Measurements from ENCODE around the gene CPED1. TPM values are rescaled to one million over a fixed set of nuclear protein-coding genes. Genes with fewer than 3 reads are reported as not detected.

Gene CPED1
- total RNA-seq, 2 experiments from 2014 or later: 0.17 TPM; not detected in 1

DNA sequence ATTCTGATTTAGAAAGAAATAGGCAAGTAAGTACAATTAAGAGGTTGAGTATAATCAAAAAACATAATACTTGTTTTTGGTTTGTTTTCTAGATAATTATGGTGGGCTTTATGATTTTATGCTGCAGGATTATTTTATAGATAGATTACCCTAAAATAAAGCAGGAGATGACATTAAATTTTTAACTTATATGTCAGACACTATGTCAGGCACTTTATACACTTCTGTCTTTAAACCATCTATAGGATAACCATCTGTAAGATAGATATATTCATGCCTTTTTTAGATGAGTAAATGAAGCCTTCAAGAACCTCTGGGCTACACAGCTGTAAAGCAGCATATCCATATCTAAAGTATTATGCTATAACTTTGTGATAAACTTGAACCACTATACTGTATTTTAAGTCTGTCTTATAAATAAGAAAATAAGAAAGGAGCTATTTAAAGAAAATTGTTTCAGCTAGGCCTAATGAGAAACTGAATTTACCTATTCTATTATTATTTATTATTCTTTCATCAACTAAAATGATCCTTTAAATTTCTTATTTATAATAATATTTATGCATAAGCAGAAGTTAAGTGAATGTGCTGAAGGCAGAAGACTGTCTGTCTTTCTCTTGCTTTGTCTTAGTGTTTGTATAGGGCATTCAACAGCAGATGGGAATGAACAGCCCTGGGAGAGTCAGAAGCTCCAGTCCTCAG is 94.0 kb downstream of the CPED1 start:
- ChIA-PET POLR2A (interaction anchor here (0.6 kb wide), 1 partner anchor 636 kb away, joined by 3 read pairs; no protein-coding TSS in a partner anchor), CTCF (interaction anchor here (1.8 to 2.0 kb wide), 2 partner anchors 95 to 291 kb away, joined by 4 to 5 read pairs; partner anchors contain the start of gene CPED1)
- H3K27ac Mint-ChIP-seq: no peak overlapping the region
- no peaks in the 10 kb centered on the region for H3K36me3 Mint-ChIP-seq (ENCODE audit: low read depth)
- no peaks in the 10 kb centered on the region for H3K9me3 Mint-ChIP-seq
- DNase-seq: no peak
- H3K4me3 Mint-ChIP-seq: no peak overlapping the region
- H3K4me1 Mint-ChIP-seq: no peaks in the 10 kb centered on the region
- H3K27me3 Mint-ChIP-seq: peaks cover 2% of the 10 kb centered on the region

DNA sequence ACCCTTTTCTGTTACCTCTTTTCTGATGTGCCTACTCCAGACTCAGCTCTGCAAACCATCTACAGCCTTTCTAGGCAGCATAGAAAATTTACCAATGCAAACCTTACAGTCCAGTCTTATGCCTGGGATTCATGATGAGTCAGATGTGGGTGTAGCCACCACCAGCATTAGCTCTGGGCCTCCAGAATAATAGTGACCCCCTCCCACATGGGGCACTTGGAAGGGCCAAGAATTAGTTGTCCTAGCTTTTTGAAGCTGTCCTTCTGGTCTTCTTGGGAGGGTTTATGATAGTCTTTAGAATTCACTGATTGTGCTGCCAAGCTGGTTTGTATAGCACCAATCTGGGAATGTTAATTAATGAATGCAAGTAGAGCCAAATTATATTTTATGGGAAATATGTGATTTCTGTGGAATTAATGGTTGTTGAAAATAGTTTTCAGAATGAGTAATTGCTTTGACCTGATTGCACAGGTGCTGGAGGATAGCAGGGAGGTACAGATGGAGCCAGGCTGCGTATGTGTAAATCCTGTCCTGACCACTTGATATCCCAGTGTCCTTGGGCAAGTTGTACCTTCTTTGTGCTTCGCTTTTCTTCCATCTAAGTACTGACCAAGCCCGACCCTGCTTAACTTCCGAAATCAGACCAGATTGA is 94.8 kb downstream of the CPED1 start:
- DNase-seq: no peak
- ChIA-PET CTCF (interaction anchor here (0.6 to 1.4 kb wide), 3 partner anchors 94 to 380 kb away, joined by 3 read pairs; no protein-coding TSS in a partner anchor), POLR2A (no interaction called here)
- peaks cover 2% of the 10 kb centered on the region for H3K27me3 Mint-ChIP-seq
- H3K27ac Mint-ChIP-seq: no peak overlapping the region
- no peaks in the 10 kb centered on the region for H3K4me1 Mint-ChIP-seq
- no peaks in the 10 kb centered on the region for H3K9me3 Mint-ChIP-seq
- no peak overlapping the region for H3K4me3 Mint-ChIP-seq
- no peaks in the 10 kb centered on the region for H3K36me3 Mint-ChIP-seq (ENCODE audit: low read depth)

DNA sequence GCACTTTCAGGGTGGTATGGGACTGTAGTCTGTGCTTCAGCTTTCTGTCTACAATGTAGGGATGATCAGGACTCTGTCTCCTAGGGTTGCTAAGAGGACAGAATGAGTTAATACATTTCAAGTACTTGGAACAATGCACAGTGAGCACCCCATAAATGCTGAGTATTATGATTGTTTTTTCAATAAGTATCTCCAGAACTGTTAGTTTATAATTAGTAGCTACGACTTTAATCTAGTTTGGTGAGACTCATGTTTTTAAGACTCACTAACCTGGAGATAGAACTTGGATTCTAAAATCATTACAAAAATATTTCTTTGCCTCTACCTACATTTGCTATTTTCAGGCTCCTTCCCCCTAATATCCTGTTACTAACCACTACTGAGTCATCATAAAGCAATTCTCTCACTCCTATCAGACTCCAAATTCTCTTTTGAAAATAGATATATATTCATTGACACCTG is 95.3 kb downstream of the CPED1 start:
- Mint-ChIP-seq H3K27ac (no peak overlapping the region), H3K4me1 (no peaks in the 10 kb centered on the region), H3K27me3 (peaks cover 2% of the 10 kb centered on the region), H3K36me3 (ENCODE audit: low read depth) (no peaks in the 10 kb centered on the region), H3K9me3 (no peaks in the 10 kb centered on the region), H3K4me3 (no peak overlapping the region)
- CTCF ChIA-PET: interaction anchor here (1.3 to 1.4 kb wide), 2 partner anchors 94 to 96 kb away, joined by 3 read pairs; no protein-coding TSS in a partner anchor
- DNase-seq: no peak
- POLR2A ChIA-PET: no interaction called here

DNA sequence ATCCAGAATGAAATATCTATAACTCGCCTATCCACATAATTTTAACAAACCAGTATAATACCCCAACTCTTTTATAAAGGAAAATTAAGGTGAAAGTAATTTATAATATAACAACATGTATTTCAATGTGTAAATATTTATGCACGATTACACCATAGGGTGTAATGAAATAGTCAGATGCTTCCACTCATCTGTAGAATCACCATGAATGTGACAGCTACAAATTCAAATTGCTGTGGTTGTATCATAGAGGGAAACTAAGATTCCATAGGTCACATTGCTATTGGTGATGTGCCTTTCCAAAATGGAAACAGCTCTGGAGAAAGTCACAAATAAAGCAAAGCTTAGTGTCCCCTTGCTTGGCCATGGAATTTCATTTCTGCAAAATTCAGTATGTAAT is 95.7 kb downstream of the CPED1 start:
- ChIA-PET POLR2A (no interaction called here), CTCF (interaction anchor here (1.3 to 1.4 kb wide), 2 partner anchors 95 to 97 kb away, joined by 3 read pairs; no protein-coding TSS in a partner anchor)
- H3K4me3 Mint-ChIP-seq: no peak overlapping the region
- no peak overlapping the region for H3K27ac Mint-ChIP-seq
- H3K27me3 Mint-ChIP-seq: peaks cover 2% of the 10 kb centered on the region
- DNase-seq: no peak
- no peaks in the 10 kb centered on the region for H3K36me3 Mint-ChIP-seq (ENCODE audit: low read depth)
- no peaks in the 10 kb centered on the region for H3K9me3 Mint-ChIP-seq
- H3K4me1 Mint-ChIP-seq: no peaks in the 10 kb centered on the region

DNA sequence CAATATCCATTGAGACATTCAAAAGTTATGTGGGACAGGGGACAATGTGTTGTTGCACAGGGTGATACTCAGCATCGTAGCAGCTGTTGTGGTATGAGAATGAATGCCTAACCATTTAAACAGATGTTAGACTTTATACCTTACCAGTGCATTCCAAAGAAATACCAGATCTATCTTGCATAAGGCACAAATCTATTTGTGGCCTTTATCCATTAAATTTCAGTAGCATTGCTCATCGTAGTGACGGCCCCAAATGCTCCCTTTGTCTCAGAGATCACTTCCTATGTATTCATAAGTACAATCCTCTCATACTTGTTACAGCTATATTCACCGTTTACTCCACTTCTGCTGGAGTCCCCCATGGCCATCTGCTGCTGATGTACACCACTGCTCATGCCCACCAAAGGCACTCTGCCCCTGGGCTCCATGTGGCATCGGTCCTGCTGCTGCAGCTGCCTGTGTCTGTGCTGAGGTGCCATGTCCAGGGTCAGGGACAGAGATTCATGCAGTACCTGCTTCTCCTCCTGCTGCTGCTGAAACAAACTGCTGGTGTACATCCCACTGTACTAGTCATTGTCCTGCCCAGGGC is 96.3 kb downstream of the CPED1 start:
- ChIA-PET POLR2A (no interaction called here), CTCF (interaction anchor here (1.3 kb wide), 1 partner anchor 97 kb away, joined by 3 read pairs; no protein-coding TSS in a partner anchor)
- H3K27me3 Mint-ChIP-seq: peaks cover 2% of the 10 kb centered on the region
- no peaks in the 10 kb centered on the region for H3K4me1 Mint-ChIP-seq
- no peak for DNase-seq
- no peaks in the 10 kb centered on the region for H3K36me3 Mint-ChIP-seq (ENCODE audit: low read depth)
- no peak overlapping the region for H3K4me3 Mint-ChIP-seq
- no peak overlapping the region for H3K27ac Mint-ChIP-seq
- no peaks in the 10 kb centered on the region for H3K9me3 Mint-ChIP-seq

DNA sequence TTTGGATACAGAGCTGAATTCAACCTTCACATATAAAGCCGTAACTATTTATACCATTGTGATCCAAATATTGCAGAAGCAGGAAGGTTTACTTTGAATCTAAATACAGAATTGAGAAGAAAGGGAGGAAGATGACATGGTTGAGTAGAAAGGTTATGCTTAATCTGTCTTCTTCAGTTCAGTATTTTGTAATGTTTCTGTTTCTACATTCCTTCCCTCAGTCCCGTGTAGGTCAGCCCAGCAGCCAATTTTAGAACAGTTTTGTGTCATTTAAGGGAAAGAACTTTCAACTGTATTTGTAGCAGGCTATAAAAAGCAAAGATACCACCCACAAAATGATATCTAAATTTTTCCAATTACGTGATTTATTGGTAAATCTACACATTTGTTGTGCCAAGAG is 97.4 kb downstream of the CPED1 start:
- ChIA-PET POLR2A (no interaction called here), CTCF (no interaction called here)
- Mint-ChIP-seq H3K4me3 (no peak overlapping the region), H3K36me3 (ENCODE audit: low read depth) (no peaks in the 10 kb centered on the region), H3K4me1 (no peaks in the 10 kb centered on the region), H3K27ac (no peak overlapping the region), H3K27me3 (peaks cover 2% of the 10 kb centered on the region), H3K9me3 (no peaks in the 10 kb centered on the region)
- DNase-seq: no peak

DNA sequence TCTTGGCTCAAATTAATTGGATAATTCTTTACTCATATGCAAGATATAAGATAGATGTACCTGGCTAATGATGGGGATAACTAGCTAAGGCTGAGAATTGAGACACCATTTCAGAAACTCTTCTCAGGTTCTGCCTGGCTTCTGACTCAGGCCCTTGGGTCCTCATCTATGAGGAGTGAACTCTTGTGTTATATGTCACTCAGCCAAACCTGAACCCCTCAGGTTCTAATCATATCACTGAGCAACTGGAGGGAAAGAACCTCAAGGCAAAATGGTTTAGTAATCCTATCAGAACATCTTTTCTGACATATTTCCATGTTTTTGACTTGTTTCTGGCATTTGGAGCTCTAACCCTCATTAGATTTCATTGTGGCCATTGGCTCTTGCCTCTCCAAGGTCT is 100.4 kb downstream of the CPED1 start:
- H3K36me3 Mint-ChIP-seq (ENCODE audit: low read depth): no peaks in the 10 kb centered on the region
- H3K4me3 Mint-ChIP-seq: no peak overlapping the region
- peaks cover 2% of the 10 kb centered on the region for H3K27me3 Mint-ChIP-seq
- no peaks in the 10 kb centered on the region for H3K4me1 Mint-ChIP-seq
- POLR2A ChIA-PET: no interaction called here
- CTCF ChIA-PET: no interaction called here
- H3K9me3 Mint-ChIP-seq: no peaks in the 10 kb centered on the region
- no peak overlapping the region for H3K27ac Mint-ChIP-seq
- no peak for DNase-seq

DNA sequence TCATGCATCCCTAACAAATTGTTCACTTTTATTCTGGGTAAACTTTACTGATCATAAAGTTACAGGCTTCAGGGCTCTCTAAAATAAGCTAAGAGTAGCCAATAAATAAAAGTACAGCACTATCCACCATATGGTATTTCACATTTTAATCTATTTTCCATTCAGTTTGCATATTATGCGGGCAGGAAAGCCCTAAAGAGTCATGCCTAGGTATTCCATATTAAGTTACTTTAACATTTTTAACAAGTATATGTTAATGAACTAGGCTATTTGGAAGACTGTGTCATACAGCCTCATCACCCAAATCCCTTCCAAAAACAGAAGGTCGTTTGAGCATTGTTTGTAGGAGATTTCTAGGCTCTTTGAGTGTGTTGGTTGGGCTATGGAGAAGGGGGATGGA is 106.3 kb downstream of the CPED1 start:
- Mint-ChIP-seq H3K9me3 (no peaks in the 10 kb centered on the region), H3K4me1 (no peaks in the 10 kb centered on the region), H3K27ac (no peak overlapping the region), H3K27me3 (peaks cover 5% of the 10 kb centered on the region), H3K4me3 (no peak overlapping the region), H3K36me3 (ENCODE audit: low read depth) (no peaks in the 10 kb centered on the region)
- ChIA-PET CTCF (interaction anchor here (1.2 kb wide), 1 partner anchor 8 kb away, joined by 3 read pairs; no protein-coding TSS in a partner anchor), POLR2A (no interaction called here)
- no peak for DNase-seq

DNA sequence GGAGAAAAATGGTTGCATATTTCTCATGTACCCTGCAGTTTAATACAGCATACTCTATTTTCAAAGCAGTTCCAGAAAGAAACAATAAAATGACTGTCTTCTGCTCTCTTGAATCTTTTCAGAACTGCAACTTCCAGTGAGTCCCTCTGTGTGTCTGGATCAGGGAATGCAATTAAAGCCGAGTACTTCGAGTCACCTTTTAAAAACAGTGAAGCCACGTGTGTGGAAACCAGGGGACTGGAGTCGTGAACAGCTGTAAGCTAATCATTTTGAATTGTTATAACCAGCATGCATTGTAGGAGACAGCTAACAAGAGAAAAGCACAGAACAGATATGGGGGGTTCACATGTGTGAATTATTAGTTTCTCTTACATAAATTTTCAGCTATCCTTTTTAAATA is 109.1 kb downstream of the CPED1 start:
- H3K4me3 Mint-ChIP-seq: no peak overlapping the region
- H3K36me3 Mint-ChIP-seq (ENCODE audit: low read depth): no peaks in the 10 kb centered on the region
- H3K27ac Mint-ChIP-seq: no peak overlapping the region
- no peak for DNase-seq
- H3K27me3 Mint-ChIP-seq: peaks cover 15% of the 10 kb centered on the region
- ChIA-PET POLR2A (no interaction called here), CTCF (no interaction called here)
- no peaks in the 10 kb centered on the region for H3K9me3 Mint-ChIP-seq
- no peaks in the 10 kb centered on the region for H3K4me1 Mint-ChIP-seq

DNA sequence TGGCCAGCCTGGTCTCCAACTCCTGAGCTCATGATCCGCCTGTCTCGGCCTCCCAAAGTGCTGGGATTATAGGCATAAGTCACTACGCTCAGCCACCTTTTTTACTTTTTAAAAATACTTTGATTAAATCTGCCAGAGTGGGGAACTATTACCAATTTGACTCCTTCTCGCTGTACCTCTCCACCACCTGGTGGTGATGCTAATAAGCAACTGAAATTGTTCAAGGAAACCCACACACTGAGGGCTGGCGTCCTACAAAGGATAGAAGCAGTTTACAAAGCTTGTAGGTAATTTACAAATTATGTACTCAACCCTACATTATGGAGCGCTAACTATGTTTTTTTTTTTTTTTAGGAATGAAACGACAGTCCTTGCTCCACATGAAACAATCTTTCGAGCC is 111.1 kb downstream of the CPED1 start:
- POLR2A ChIA-PET: no interaction called here
- CTCF ChIA-PET: interaction anchor here (0.7 kb wide), 1 partner anchor 260 kb away, joined by 3 read pairs; no protein-coding TSS in a partner anchor

DNA sequence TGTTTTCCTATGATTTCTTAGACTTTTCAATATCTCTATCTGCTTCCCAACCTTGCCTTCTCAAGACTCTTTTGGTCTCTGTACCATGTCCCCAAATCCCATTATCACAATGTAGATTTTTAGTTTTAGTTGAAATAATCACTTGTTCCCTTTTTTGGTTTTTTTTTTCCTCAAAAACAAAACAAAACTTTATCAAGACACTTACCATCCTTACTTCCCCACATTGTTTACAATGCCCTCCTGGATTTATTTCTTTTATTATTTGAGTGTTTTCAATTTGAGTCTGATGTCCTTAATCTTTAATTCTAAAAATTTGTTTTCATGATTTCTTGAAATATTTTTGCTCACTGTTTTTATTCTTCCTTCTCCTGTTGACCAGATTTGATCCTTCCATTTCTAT is 112.6 kb downstream of the CPED1 start:
- Mint-ChIP-seq H3K4me1 (no peaks in the 10 kb centered on the region), H3K27ac (no peak overlapping the region), H3K4me3 (no peak overlapping the region), H3K9me3 (no peaks in the 10 kb centered on the region), H3K27me3 (peaks cover 20% of the 10 kb centered on the region), H3K36me3 (ENCODE audit: low read depth) (no peaks in the 10 kb centered on the region)
- DNase-seq: no peak
- ChIA-PET CTCF (no interaction called here), POLR2A (no interaction called here)

More for the DNA sequence above, 111.1 kb downstream of the CPED1 start:
- Mint-ChIP-seq H3K4me3 (no peak overlapping the region), H3K4me1 (no peaks in the 10 kb centered on the region), H3K9me3 (no peaks in the 10 kb centered on the region), H3K27ac (no peak overlapping the region), H3K27me3 (peaks cover 20% of the 10 kb centered on the region), H3K36me3 (ENCODE audit: low read depth) (no peaks in the 10 kb centered on the region)
- DNase-seq: no peak

DNA sequence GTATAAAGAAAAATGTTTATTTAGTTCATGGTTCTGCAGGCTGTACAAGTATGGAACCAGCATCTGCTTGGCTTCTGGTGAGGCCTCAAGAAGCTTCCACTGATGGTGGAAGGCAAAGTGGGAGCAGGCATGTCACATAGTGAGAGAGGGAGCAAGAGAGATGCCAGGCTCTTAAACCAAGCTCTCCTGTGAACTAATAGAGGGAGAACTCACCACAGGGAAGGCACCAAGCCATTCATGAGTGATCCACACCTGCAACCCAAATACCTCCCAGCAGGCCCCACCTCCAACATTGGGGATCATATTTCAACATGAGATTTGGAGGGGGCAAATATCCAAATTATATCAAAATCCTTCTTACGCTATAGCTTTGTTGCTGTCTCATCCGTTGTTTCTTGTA is 113.1 kb downstream of the CPED1 start:
- Mint-ChIP-seq H3K36me3 (ENCODE audit: low read depth) (no peaks in the 10 kb centered on the region), H3K4me1 (no peaks in the 10 kb centered on the region), H3K4me3 (no peak overlapping the region), H3K27me3 (peaks cover 20% of the 10 kb centered on the region), H3K27ac (no peak overlapping the region), H3K9me3 (no peaks in the 10 kb centered on the region)
- POLR2A ChIA-PET: no interaction called here
- DNase-seq: no peak
- CTCF ChIA-PET: no interaction called here

DNA sequence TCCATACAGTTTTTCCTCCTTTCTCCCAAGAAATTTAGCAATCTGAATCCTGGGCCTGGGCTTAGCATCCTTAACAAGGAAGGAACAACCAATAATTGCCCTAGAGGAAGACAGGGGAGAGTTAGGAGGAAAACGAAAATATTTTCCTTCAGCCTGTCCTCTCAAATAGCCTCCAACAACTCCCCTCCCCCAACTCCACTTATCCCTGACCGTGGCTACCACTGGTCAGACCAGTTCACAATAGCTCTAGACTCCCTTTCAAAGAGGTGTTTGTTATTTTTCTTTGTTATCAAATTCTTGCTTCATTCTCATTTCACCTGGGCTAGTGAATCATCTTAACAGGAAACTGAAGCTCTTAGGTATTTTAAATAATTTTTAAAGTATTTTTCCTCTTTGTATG is 114.1 kb downstream of the CPED1 start:
- H3K9me3 Mint-ChIP-seq: no peaks in the 10 kb centered on the region
- ChIA-PET CTCF (no interaction called here), POLR2A (no interaction called here)
- peaks cover 15% of the 10 kb centered on the region for H3K27me3 Mint-ChIP-seq
- DNase-seq: no peak
- H3K4me1 Mint-ChIP-seq: no peaks in the 10 kb centered on the region
- H3K36me3 Mint-ChIP-seq (ENCODE audit: low read depth): no peaks in the 10 kb centered on the region
- no peak overlapping the region for H3K27ac Mint-ChIP-seq
- no peak overlapping the region for H3K4me3 Mint-ChIP-seq
